WTC11 (cell line): ENCODE results near the gene SYTL4. TPM values are rescaled to one million over a fixed set of nuclear protein-coding genes. Genes with fewer than 3 reads are reported as not detected.

Source experiments
- ATAC-seq: fragments of 200-7000 bp; cut with Tn5 transposase; 2 replicates; pipeline ENCODE4 v1.10.0; 2021; ENCODE audit warnings: mild to moderate bottlenecking, moderate library complexity
- CTCF ChIA-PET: fragments of 300-600 bp; sonication (Branson Sonifier 250); formaldehyde crosslinking; loops from one replicate; lab custom pipeline; 2021; ENCODE audit warnings: antibody characterized with exemption; lab: Charles Lee
- POLR2A ChIA-PET: fragments of 350-600 bp; sonication (Branson Sonifier 250); formaldehyde crosslinking; loops from one replicate; lab custom pipeline; 2021; ENCODE audit warnings: antibody characterized with exemption; lab: Charles Lee
- DNase-seq: peaks from one replicate; pipeline ENCODE4 v3.0.0; 2021; ENCODE audit warnings: low spot score
- H3K27ac Mint-ChIP-seq: 2 replicates; pipeline ENCODE4 v1.8.0; 2021; ENCODE audit warnings: mixed read lengths
- H3K27me3 Mint-ChIP-seq: 2 replicates; pipeline ENCODE4 v1.8.0; 2021; ENCODE audit warnings: low read depth, mild to moderate bottlenecking, moderate library complexity, mixed read lengths
- H3K36me3 Mint-ChIP-seq: 2 replicates; pipeline ENCODE4 v1.8.0; 2021; ENCODE audit warnings: mixed read lengths
- H3K4me1 Mint-ChIP-seq: 2 replicates; pipeline ENCODE4 v1.8.0; 2022; ENCODE audit warnings: mixed read lengths
- H3K4me3 Mint-ChIP-seq: 2 replicates; pipeline ENCODE4 v1.8.0; 2021; ENCODE audit warnings: mild to moderate bottlenecking, moderate library complexity, mixed read lengths
- H3K9me3 Mint-ChIP-seq: 2 replicates; pipeline ENCODE4 v1.8.0; 2021; ENCODE audit warnings: mixed read lengths
- CREM ChIP-seq: sonication (generic); formaldehyde crosslinking; IDR thresholded peaks from 2 replicates; pipeline ENCODE4 v1.8.1; 2022; ENCODE audit warnings: mild to moderate bottlenecking, missing genetic modification reagents, moderate library complexity
- CTCF ChIP-seq: fragments of 200-600 bp; IDR thresholded peaks from 2 replicates; pipeline ENCODE4 v1.8.0; 2022; ENCODE audit warnings: antibody characterized with exemption
- E2F1 ChIP-seq: sonication (generic); formaldehyde crosslinking; IDR thresholded peaks from 2 replicates; pipeline ENCODE4 v1.8.0; 2022; ENCODE audit warnings: mild to moderate bottlenecking, missing genetic modification reagents
- EMX1 ChIP-seq: fragments of 250-450 bp; sonication (Bioruptor Pico); IDR thresholded peaks from 2 replicates; pipeline ENCODE4 v1.8.0; 2021; ENCODE audit warnings: mild to moderate bottlenecking
- ESRRA ChIP-seq: sonication (generic); formaldehyde crosslinking; IDR thresholded peaks from 2 replicates; pipeline ENCODE4 v1.8.1; 2022; ENCODE audit warnings: mild to moderate bottlenecking, missing genetic modification reagents, borderline replicate concordance
- FOXK1 ChIP-seq: sonication (generic); formaldehyde crosslinking; IDR thresholded peaks from 2 replicates; pipeline ENCODE4 v1.8.0; 2022; ENCODE audit warnings: mild to moderate bottlenecking, moderate library complexity, missing genetic modification reagents
- FOXP1 ChIP-seq: sonication (generic); formaldehyde crosslinking; IDR thresholded peaks from 2 replicates; pipeline ENCODE4 v1.8.0; 2022; ENCODE audit warnings: missing genetic modification reagents, mild to moderate bottlenecking, moderate library complexity, borderline replicate concordance
- HMGA2 ChIP-seq: fragments of 250-450 bp; sonication (Bioruptor Pico); IDR thresholded peaks from 2 replicates; pipeline ENCODE4 v1.4.0; 2021; ENCODE audit warnings: mild to moderate bottlenecking, moderate library complexity
- IRF2 ChIP-seq: sonication (generic); formaldehyde crosslinking; IDR thresholded peaks from 2 replicates; pipeline ENCODE4 v1.8.0; 2022; ENCODE audit warnings: low read depth, missing genetic modification reagents, borderline replicate concordance
- MXD4 ChIP-seq: fragments of 250-450 bp; sonication (Bioruptor Pico); IDR thresholded peaks from 2 replicates; pipeline ENCODE4 v1.8.0; 2021; ENCODE audit warnings: mild to moderate bottlenecking, moderate library complexity, borderline replicate concordance
- NFATC4 ChIP-seq: fragments of 250-450 bp; sonication (Bioruptor Pico); IDR thresholded peaks from 2 replicates; pipeline ENCODE4 v1.9.0; 2021; ENCODE audit warnings: mild to moderate bottlenecking
- NFE2L1 ChIP-seq: sonication (generic); formaldehyde crosslinking; IDR thresholded peaks from 2 replicates; pipeline ENCODE4 v1.8.1; 2023; ENCODE audit warnings: missing genetic modification reagents
- NR2C2 ChIP-seq: sonication (generic); formaldehyde crosslinking; IDR thresholded peaks from 2 replicates; pipeline ENCODE4 v1.8.0; 2022; ENCODE audit warnings: mild to moderate bottlenecking, missing genetic modification reagents
- RELA ChIP-seq: sonication (generic); formaldehyde crosslinking; IDR thresholded peaks from 2 replicates; pipeline ENCODE4 v1.8.1; 2022; ENCODE audit warnings: missing genetic modification reagents, mild to moderate bottlenecking, borderline replicate concordance
- ZNF138 ChIP-seq: sonication (generic); formaldehyde crosslinking; conservative IDR thresholded peaks from 2 replicates; pipeline ENCODE4 v1.8.1; 2022; ENCODE audit warnings: mild to moderate bottlenecking, moderate library complexity, missing genetic modification reagents
- ZNF219 ChIP-seq: sonication (generic); formaldehyde crosslinking; IDR thresholded peaks from 2 replicates; pipeline ENCODE4 v1.8.0; 2023; ENCODE audit warnings: missing genetic modification reagents, mild to moderate bottlenecking, borderline replicate concordance
- ZNF232 ChIP-seq: sonication (generic); formaldehyde crosslinking; IDR thresholded peaks from 2 replicates; pipeline ENCODE4 v1.8.0; 2022; ENCODE audit warnings: mild to moderate bottlenecking, missing genetic modification reagents
- ZNF263 ChIP-seq: sonication (generic); formaldehyde crosslinking; IDR thresholded peaks from 2 replicates; pipeline ENCODE4 v1.8.1; 2022; ENCODE audit warnings: low read depth, mild to moderate bottlenecking, moderate library complexity, missing genetic modification reagents
- ZNF317 ChIP-seq: sonication (generic); formaldehyde crosslinking; IDR thresholded peaks from 2 replicates; pipeline ENCODE4 v1.8.1; 2023; ENCODE audit warnings: low read depth, mild to moderate bottlenecking, moderate library complexity, missing genetic modification reagents, borderline replicate concordance
- total RNA-seq: library from RNA; stranded (reverse); gene quantifications from 3 replicates; pipeline ENCODE4 v1.2.3, GENCODE V29; 2021
- TF ChIP-seq, protein P1 (sequence below): sonication (generic); formaldehyde crosslinking; IDR thresholded peaks from 2 replicates; pipeline ENCODE4 v1.8.1; 2022; ENCODE audit warnings: missing genetic modification reagents, borderline replicate concordance
- TF ChIP-seq, protein P2 (sequence below): sonication (generic); formaldehyde crosslinking; IDR thresholded peaks from 2 replicates; pipeline ENCODE4 v1.8.1; 2022; ENCODE audit warnings: mild to moderate bottlenecking, moderate library complexity, missing genetic modification reagents

The SYTL4 gene
- total RNA-seq, 1 experiment from 2014 or later, result 0.31 TPM

- Mint-ChIP-seq H3K27me3 (no peaks in the 10 kb centered on the region), H3K27ac (peak overlapping the region; percentile 99), H3K36me3 (peaks cover 18% of the 10 kb centered on the region), H3K4me3 (peak overlapping the region; percentile 97)
- no peak for DNase-seq
- TF ChIP-seq HMGA2 (CRISPR knock-in tag), result no peak
- TF ChIP-seq ESRRA (CRISPR knock-in tag), result no peak
- TF ChIP-seq, all 79 proteins: peak for 0
- Mint-ChIP-seq H3K4me1 (peaks cover 23% of the 10 kb centered on the region), H3K9me3 (no peaks in the 10 kb centered on the region)
- CTCF ChIA-PET, result interaction anchor here (0.8 to 3.0 kb wide), 11 partner anchors 9 to 240 kb away, joined by 3 to 19 read pairs (median 4); no protein-coding TSS in a partner anchor
- POLR2A ChIA-PET, result no interaction called here
- peak; percentile 27; the same call in 1 of the 2 replicates for ATAC-seq
These were observed 96.0 kb downstream of the SYTL4 start for GRCh38 chrX:100635989-100636320.

GRCh38 chrX:100635040-100635439 is 96.9 kb downstream of the SYTL4 start:
- DNase-seq, result no peak
- no peaks in the 10 kb centered on the region for H3K9me3 Mint-ChIP-seq
- POLR2A ChIA-PET, result interaction anchor here (0.5 kb wide), 1 partner anchor 20 kb away, joined by 3 read pairs; no protein-coding TSS in a partner anchor

GRCh38 chrX:100625985-100626491 is 105.9 kb downstream of the SYTL4 start:
- no peaks in the 10 kb centered on the region for H3K4me1 Mint-ChIP-seq
- ChIA-PET CTCF (interaction anchor here (1.2 kb wide), 1 partner anchor 11 kb away, joined by 4 read pairs; no protein-coding TSS in a partner anchor), POLR2A (no interaction called here)
- H3K4me3 Mint-ChIP-seq, result no peak overlapping the region
- H3K27ac Mint-ChIP-seq, result no peak overlapping the region
- H3K9me3 Mint-ChIP-seq, result no peaks in the 10 kb centered on the region
- peaks cover 21% of the 10 kb centered on the region for H3K36me3 Mint-ChIP-seq
- DNase-seq (no peak), ATAC-seq (no peak)
- TF ChIP-seq ZNF138 (CRISPR knock-in tag) (no peak), FOXK1 (no peak), MXD4 (CRISPR knock-in tag) (no peak), EMX1 (CRISPR knock-in tag) (no peak), ZNF219 (CRISPR knock-in tag) (no peak), FOXP1 (CRISPR knock-in tag) (no peak), NFATC4 (CRISPR knock-in tag) (no peak), ZNF263 (no peak), CREM (CRISPR knock-in tag) (no peak), IRF2 (CRISPR knock-in tag) (no peak), ZNF232 (CRISPR knock-in tag) (no peak), RELA (CRISPR knock-in tag) (no peak), E2F1 (CRISPR knock-in tag) (no peak), NR2C2 (CRISPR knock-in tag) (no peak)
- TF ChIP-seq, protein P1, sequence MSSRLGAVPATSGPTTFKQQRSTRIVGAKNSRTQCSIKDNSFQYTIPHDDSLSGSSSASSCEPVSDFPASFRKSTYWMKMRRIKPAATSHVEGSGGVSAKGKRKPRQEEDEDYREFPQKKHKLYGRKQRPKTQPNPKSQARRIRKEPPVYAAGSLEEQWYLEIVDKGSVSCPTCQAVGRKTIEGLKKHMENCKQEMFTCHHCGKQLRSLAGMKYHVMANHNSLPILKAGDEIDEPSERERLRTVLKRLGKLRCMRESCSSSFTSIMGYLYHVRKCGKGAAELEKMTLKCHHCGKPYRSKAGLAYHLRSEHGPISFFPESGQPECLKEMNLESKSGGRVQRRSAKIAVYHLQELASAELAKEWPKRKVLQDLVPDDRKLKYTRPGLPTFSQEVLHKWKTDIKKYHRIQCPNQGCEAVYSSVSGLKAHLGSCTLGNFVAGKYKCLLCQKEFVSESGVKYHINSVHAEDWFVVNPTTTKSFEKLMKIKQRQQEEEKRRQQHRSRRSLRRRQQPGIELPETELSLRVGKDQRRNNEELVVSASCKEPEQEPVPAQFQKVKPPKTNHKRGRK, result no peak
- TF ChIP-seq, protein P2, sequence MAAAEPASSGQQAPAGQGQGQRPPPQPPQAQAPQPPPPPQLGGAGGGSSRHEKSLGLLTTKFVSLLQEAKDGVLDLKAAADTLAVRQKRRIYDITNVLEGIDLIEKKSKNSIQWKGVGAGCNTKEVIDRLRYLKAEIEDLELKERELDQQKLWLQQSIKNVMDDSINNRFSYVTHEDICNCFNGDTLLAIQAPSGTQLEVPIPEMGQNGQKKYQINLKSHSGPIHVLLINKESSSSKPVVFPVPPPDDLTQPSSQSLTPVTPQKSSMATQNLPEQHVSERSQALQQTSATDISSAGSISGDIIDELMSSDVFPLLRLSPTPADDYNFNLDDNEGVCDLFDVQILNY (CRISPR knock-in tag), result no peak
- TF ChIP-seq, all 79 proteins: peak for 0
- no peaks in the 10 kb centered on the region for H3K27me3 Mint-ChIP-seq

More at GRCh38 chrX:100635040-100635439, 96.9 kb downstream of the SYTL4 start:
- Mint-ChIP-seq H3K4me1 (peaks cover 23% of the 10 kb centered on the region), H3K36me3 (peaks cover 27% of the 10 kb centered on the region), H3K27me3 (no peaks in the 10 kb centered on the region), H3K4me3 (peak overlapping the region; percentile 97)
- CTCF ChIA-PET, result interaction anchor here (3.0 kb wide), 1 partner anchor 20 kb away, joined by 19 read pairs; no protein-coding TSS in a partner anchor
- no peak for ATAC-seq
- TF ChIP-seq CTCF (no peak), ZNF317 (CRISPR knock-in tag) (no peak), HMGA2 (CRISPR knock-in tag) (no peak), ESRRA (CRISPR knock-in tag) (no peak), NFE2L1 (no peak)
- TF ChIP-seq, protein P1, result no peak
- TF ChIP-seq, all 79 proteins: peak for 0
- H3K27ac Mint-ChIP-seq, result no peak overlapping the region
